Osteoblast (primary cell): ENCODE results near the gene ZNF639. TPM values are rescaled to one million over a fixed set of nuclear protein-coding genes. Genes with fewer than 3 reads are reported as not detected.
"Not testable (repeated sequence)": the region's sequence is repeated elsewhere in the genome, so short reads cannot be mapped to it uniquely, and the experiment has no call there.

Experiments
- DNase-seq: peaks from one replicate; pipeline ENCODE4 v3.0.0; 2011; ENCODE audit warnings: low spot score, mixed read lengths; ENCODE audit not compliant: insufficient read length; ENCODE audit errors: missing footprints
- H2AFZ ChIP-seq: 2 replicates; pipeline ENCODE4 v1.6.0; 2011; ENCODE audit warnings: mild to moderate bottlenecking, low read length
- H3K27ac ChIP-seq: 2 replicates; pipeline ENCODE4 v1.5.1; 2011; ENCODE audit warnings: mild to moderate bottlenecking, low read depth, low read length, moderate library complexity
- H3K27me3 ChIP-seq: 2 replicates; pipeline ENCODE4 v1.6.0; 2012; ENCODE audit warnings: mild to moderate bottlenecking, control low read depth, inconsistent platforms, low read length, moderate library complexity; ENCODE audit not compliant: insufficient read depth
- H3K36me3 ChIP-seq: 2 replicates; pipeline ENCODE4 v1.5.1; 2011; ENCODE audit warnings: mild to moderate bottlenecking, low read length, control low read depth, moderate library complexity; ENCODE audit not compliant: insufficient read depth
- H3K4me1 ChIP-seq: 2 replicates; pipeline ENCODE4 v1.5.1; 2011; ENCODE audit warnings: mild to moderate bottlenecking, low read length, control low read depth, moderate library complexity; ENCODE audit not compliant: insufficient read depth
- H3K4me2 ChIP-seq: 2 replicates; pipeline ENCODE4 v1.6.0; 2011; ENCODE audit warnings: mild to moderate bottlenecking, low read length; ENCODE audit not compliant: insufficient read depth
- H3K4me3 ChIP-seq: fragments of 200-600 bp; sonication (generic); 3 replicates; pipeline ENCODE4 v1.5.1; 2012; ENCODE audit warnings: mild to moderate bottlenecking, low read length, inconsistent platforms; ENCODE audit not compliant: insufficient read depth
- H3K79me2 ChIP-seq: 2 replicates; pipeline ENCODE4 v1.6.0; 2012; ENCODE audit warnings: mild to moderate bottlenecking, low read length, control low read depth, inconsistent platforms; ENCODE audit not compliant: insufficient read depth
- H3K9me3 ChIP-seq: 2 replicates; pipeline ENCODE4 v1.5.1; 2011; ENCODE audit warnings: low read depth, low read length, control low read depth
- H4K20me1 ChIP-seq: 2 replicates; pipeline ENCODE4 v1.6.0; 2012; ENCODE audit warnings: mild to moderate bottlenecking, low read length, control low read depth; ENCODE audit not compliant: insufficient read depth
- total RNA-seq: library from RNA; depleted of rRNA; stranded (reverse); fragments of >200 nt; gene quantifications from 2 replicates; pipeline ENCODE4 v1.2.3, GENCODE V29; 2012
- TF ChIP-seq, protein P1 (sequence below): IDR thresholded peaks from 2 replicates; pipeline ENCODE4 v1.5.1; 2011; ENCODE audit warnings: mild to moderate bottlenecking, low read depth, low read length, moderate library complexity; ENCODE audit errors: extremely low read depth

ZNF639 gene, protein sequence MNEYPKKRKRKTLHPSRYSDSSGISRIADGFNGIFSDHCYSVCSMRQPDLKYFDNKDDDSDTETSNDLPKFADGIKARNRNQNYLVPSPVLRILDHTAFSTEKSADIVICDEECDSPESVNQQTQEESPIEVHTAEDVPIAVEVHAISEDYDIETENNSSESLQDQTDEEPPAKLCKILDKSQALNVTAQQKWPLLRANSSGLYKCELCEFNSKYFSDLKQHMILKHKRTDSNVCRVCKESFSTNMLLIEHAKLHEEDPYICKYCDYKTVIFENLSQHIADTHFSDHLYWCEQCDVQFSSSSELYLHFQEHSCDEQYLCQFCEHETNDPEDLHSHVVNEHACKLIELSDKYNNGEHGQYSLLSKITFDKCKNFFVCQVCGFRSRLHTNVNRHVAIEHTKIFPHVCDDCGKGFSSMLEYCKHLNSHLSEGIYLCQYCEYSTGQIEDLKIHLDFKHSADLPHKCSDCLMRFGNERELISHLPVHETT
- total RNA-seq: 51.0 and 51.8 TPM in 2 replicates

GRCh38 chr3:179322286-179323196 lies at the start of gene ZNF639:
TSS of gene ZNF639 (plus strand) at chr3:179323031. CDS start at chr3:179328294, 5,263 bp downstream.
- Histone ChIP-seq H3K27me3 (no peaks in the 10 kb centered on the region), H4K20me1 (no peaks in the 10 kb centered on the region), H3K4me3 (peak within 1 kb of the TSS; percentile 95), H3K4me1 (peaks cover 15% of the 10 kb centered on the region), H2AFZ (peak within 1 kb of the TSS; percentile 99), H3K36me3 (no peaks in the 10 kb centered on the region), H3K27ac (peak within 1 kb of the TSS; percentile 93), H3K79me2 (peaks cover 42% of the 10 kb centered on the region), H3K4me2 (peak within 1 kb of the TSS; percentile 88), H3K9me3 (no peaks in the 10 kb centered on the region)
- TF ChIP-seq, protein P1, sequence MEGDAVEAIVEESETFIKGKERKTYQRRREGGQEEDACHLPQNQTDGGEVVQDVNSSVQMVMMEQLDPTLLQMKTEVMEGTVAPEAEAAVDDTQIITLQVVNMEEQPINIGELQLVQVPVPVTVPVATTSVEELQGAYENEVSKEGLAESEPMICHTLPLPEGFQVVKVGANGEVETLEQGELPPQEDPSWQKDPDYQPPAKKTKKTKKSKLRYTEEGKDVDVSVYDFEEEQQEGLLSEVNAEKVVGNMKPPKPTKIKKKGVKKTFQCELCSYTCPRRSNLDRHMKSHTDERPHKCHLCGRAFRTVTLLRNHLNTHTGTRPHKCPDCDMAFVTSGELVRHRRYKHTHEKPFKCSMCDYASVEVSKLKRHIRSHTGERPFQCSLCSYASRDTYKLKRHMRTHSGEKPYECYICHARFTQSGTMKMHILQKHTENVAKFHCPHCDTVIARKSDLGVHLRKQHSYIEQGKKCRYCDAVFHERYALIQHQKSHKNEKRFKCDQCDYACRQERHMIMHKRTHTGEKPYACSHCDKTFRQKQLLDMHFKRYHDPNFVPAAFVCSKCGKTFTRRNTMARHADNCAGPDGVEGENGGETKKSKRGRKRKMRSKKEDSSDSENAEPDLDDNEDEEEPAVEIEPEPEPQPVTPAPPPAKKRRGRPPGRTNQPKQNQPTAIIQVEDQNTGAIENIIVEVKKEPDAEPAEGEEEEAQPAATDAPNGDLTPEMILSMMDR: peak; percentile 55
- DNase-seq: peak; percentile 99

DNA sequence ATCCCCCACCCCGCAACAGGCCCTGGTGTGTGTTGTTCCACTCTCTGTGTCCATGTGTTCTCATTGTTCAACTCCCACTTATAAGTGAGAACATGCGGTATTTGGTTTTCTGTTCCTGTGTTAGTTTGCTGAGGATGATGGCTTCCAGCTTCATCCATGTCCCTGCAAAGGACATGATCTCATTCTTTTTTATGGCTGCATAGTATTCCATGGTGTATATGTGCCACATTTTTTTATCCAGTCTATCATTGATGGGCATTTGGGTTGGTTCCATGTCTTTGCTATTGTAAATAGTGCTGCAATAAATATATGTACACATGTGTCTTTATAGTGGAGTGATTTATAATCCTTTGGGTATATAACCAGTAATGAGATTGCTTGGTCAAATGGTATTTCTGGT lies 48.4 kb upstream of the ZNF639 start:
- not testable (repeated sequence) for H3K27me3 ChIP-seq, H3K4me2 ChIP-seq, H3K27ac ChIP-seq, H3K9me3 ChIP-seq, H3K4me3 ChIP-seq, DNase-seq, H2AFZ ChIP-seq, H3K79me2 ChIP-seq, H3K4me1 ChIP-seq, H3K36me3 ChIP-seq, H4K20me1 ChIP-seq

- no peaks in the 10 kb centered on the region for H3K4me1 ChIP-seq
- no peaks in the 10 kb centered on the region for H3K9me3 ChIP-seq
- H3K27me3 ChIP-seq: no peaks in the 10 kb centered on the region
- TF ChIP-seq, protein P1: no peak
- no peak overlapping the region for H3K4me3 ChIP-seq
- H3K27ac ChIP-seq: no peak overlapping the region
- DNase-seq: no peak
- no peaks in the 10 kb centered on the region for H3K36me3 ChIP-seq
- no peak overlapping the region for H3K4me2 ChIP-seq
- H3K79me2 ChIP-seq: no peaks in the 10 kb centered on the region
- no peak overlapping the region for H2AFZ ChIP-seq
- H4K20me1 ChIP-seq: no peaks in the 10 kb centered on the region
These were observed 46.8 kb upstream of the ZNF639 start for GRCh38 chr3:179276001-179276400.

- H3K9me3 ChIP-seq: no peaks in the 10 kb centered on the region
- no peak overlapping the region for H3K4me2 ChIP-seq
- no peaks in the 10 kb centered on the region for H3K36me3 ChIP-seq
- TF ChIP-seq, protein P1: no peak
- no peak overlapping the region for H3K4me3 ChIP-seq
- no peak overlapping the region for H3K27ac ChIP-seq
- no peak for DNase-seq
- H4K20me1 ChIP-seq: no peaks in the 10 kb centered on the region
- no peaks in the 10 kb centered on the region for H3K4me1 ChIP-seq
- H2AFZ ChIP-seq: no peak overlapping the region
- no peaks in the 10 kb centered on the region for H3K27me3 ChIP-seq
- H3K79me2 ChIP-seq: no peaks in the 10 kb centered on the region
These were observed 46.1 kb upstream of the ZNF639 start for GRCh38 chr3:179276743-179277142.
